LNCaP clone FGC (cell line): ENCODE results near the gene LIMK2.

Source experiments
- DNase-seq: peaks from one replicate; pipeline ENCODE4 v3.0.0-alpha.2; 2011; ENCODE audit warnings: low read depth
- H3K4me3 ChIP-seq: 2 replicates; pipeline ENCODE4 v1.5.1; 2011; ENCODE audit warnings: mild to moderate bottlenecking, low read depth, low read length, control low read depth
- CTCF ChIP-seq: IDR thresholded peaks from 2 replicates; pipeline ENCODE4 v1.5.1; 2012; ENCODE audit warnings: mild to moderate bottlenecking; ENCODE audit not compliant: control insufficient read depth, insufficient read depth; ENCODE audit errors: extremely low read depth

LIMK2 gene

GRCh38 chr22:31278151-31278621 is 66.1 kb downstream of the LIMK2 start:
- TF ChIP-seq CTCF = no peak
- DNase-seq = no peak
- H3K4me3 ChIP-seq = no peak overlapping the region

- no peak for TF ChIP-seq CTCF
- no peak overlapping the region for H3K4me3 ChIP-seq
- DNase-seq = no peak
These were observed 66.7 kb downstream of the LIMK2 start for GRCh38 chr22:31278626-31279326.

- no peak overlapping the region for H3K4me3 ChIP-seq
- TF ChIP-seq CTCF = no peak
- no peak for DNase-seq
These were observed 67.2 kb downstream of the LIMK2 start for GRCh38 chr22:31279327-31279669.

GRCh38 chr22:31279821-31280505 is 67.9 kb downstream of the LIMK2 start:
- no peak for DNase-seq
- TF ChIP-seq CTCF = no peak
- H3K4me3 ChIP-seq = no peak overlapping the region

- TF ChIP-seq CTCF = no peak
- DNase-seq = no peak
These were observed 69.6 kb downstream of the LIMK2 start for GRCh38 chr22:31281733-31282132.

GRCh38 chr22:31282748-31283468 is 70.8 kb downstream of the LIMK2 start:
- no peak for TF ChIP-seq CTCF
- H3K4me3 ChIP-seq = no peak overlapping the region
- no peak for DNase-seq

More at GRCh38 chr22:31281733-31282132, 69.6 kb downstream of the LIMK2 start:
- no peak overlapping the region for H3K4me3 ChIP-seq
